SU-DHL-6 (cell line): Measurements from ENCODE around the gene TANC1.

Source experiments
- EZH2phosphoT487 ChIP-seq: fragments of 200-600 bp; sonication (generic), shearing (Covaris generic); conservative IDR thresholded peaks from 2 replicates; pipeline ENCODE4 v1.6.1; 2018; ENCODE audit warnings: mild to moderate bottlenecking, antibody characterized with exemption, low read length, moderate library complexity, mixed read lengths
- TF ChIP-seq, protein P1 (sequence below): fragments of 200-600 bp; sonication (generic); IDR thresholded peaks from one replicate; pipeline ENCODE4 v1.5.1; 2017; ENCODE audit warnings: antibody characterized with exemption, mild to moderate bottlenecking, low read length, moderate library complexity; ENCODE audit not compliant: insufficient read depth, poor library complexity, severe bottlenecking

DNA sequence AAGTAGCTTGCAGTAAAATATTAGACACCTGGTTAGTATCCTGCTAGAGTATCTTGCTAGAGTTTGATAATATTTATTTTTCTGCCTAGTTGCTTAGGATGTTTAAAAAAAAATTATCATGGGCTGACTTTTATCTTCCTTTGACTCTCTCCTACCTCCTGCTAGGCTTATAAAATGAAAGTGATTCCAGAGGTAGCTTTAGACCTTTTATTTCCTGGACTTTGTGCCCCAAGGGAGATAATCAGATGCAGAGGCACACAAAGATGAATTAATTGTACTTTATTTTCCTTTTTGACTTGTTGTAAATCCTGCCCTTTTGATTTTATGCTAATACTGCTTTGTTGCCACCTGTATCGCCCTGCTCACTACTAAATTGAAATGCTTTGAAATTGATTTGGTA lies 187.4 kb downstream of the TANC1 start:
- TF ChIP-seq, protein P1, sequence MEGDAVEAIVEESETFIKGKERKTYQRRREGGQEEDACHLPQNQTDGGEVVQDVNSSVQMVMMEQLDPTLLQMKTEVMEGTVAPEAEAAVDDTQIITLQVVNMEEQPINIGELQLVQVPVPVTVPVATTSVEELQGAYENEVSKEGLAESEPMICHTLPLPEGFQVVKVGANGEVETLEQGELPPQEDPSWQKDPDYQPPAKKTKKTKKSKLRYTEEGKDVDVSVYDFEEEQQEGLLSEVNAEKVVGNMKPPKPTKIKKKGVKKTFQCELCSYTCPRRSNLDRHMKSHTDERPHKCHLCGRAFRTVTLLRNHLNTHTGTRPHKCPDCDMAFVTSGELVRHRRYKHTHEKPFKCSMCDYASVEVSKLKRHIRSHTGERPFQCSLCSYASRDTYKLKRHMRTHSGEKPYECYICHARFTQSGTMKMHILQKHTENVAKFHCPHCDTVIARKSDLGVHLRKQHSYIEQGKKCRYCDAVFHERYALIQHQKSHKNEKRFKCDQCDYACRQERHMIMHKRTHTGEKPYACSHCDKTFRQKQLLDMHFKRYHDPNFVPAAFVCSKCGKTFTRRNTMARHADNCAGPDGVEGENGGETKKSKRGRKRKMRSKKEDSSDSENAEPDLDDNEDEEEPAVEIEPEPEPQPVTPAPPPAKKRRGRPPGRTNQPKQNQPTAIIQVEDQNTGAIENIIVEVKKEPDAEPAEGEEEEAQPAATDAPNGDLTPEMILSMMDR, result no peak
- no peak for TF ChIP-seq EZH2phosphoT487
